HepG2 (cell line): ENCODE data around the gene FCHSD1.

ENCODE experiments used
- BCL3 ChIP-seq: sonication (generic); formaldehyde crosslinking; IDR thresholded peaks from 2 replicates; pipeline ENCODE4 v1.5.1; 2020; ENCODE audit warnings: mild to moderate bottlenecking, missing genetic modification reagents, moderate library complexity
- CREBL2 ChIP-seq: sonication (generic); formaldehyde crosslinking; IDR thresholded peaks from 2 replicates; pipeline ENCODE4 v1.8.1; 2023; ENCODE audit warnings: missing genetic modification reagents, mild to moderate bottlenecking, borderline replicate concordance
- EZH2 ChIP-seq: conservative IDR thresholded peaks from 2 replicates; pipeline ENCODE4 v1.6.1; 2012; ENCODE audit warnings: mild to moderate bottlenecking, low read depth, low read length, moderate library complexity
- FOXJ3 ChIP-seq: sonication (generic); formaldehyde crosslinking; IDR thresholded peaks from 2 replicates; pipeline ENCODE4 v1.4.0; 2020; ENCODE audit warnings: missing genetic modification reagents, mild to moderate bottlenecking, borderline replicate concordance
- NCOA1 ChIP-seq: sonication (generic); formaldehyde crosslinking; IDR thresholded peaks from 2 replicates; pipeline ENCODE4 v1.9.0; 2021; ENCODE audit warnings: missing genetic modification reagents
- NFKBIZ ChIP-seq: IDR thresholded peaks from 2 replicates; pipeline ENCODE4 v1.6.1; 2018; ENCODE audit warnings: missing genetic modification reagents, missing compliant biosample characterization
- PLRG1 ChIP-seq: fragments of 450-650 bp; conservative IDR thresholded peaks from 2 replicates; pipeline ENCODE4 v1.6.1; 2016
- RARG ChIP-seq: sonication (generic); formaldehyde crosslinking; IDR thresholded peaks from 2 replicates; pipeline ENCODE4 v1.4.0; 2020; ENCODE audit warnings: low read depth, mild to moderate bottlenecking, missing genetic modification reagents
- REL ChIP-seq: sonication (generic); formaldehyde crosslinking; conservative IDR thresholded peaks from 2 replicates; pipeline ENCODE4 v1.8.0; 2022; ENCODE audit warnings: mild to moderate bottlenecking, missing genetic modification reagents, moderate library complexity
- ZNF44 ChIP-seq: sonication (generic); formaldehyde crosslinking; IDR thresholded peaks from 2 replicates; pipeline ENCODE4 v1.5.1; 2020; ENCODE audit warnings: mild to moderate bottlenecking, missing genetic modification reagents
- ZNF563 ChIP-seq: sonication (generic); formaldehyde crosslinking; IDR thresholded peaks from 2 replicates; pipeline ENCODE4 v1.8.0; 2022; ENCODE audit warnings: mild to moderate bottlenecking, moderate library complexity, missing genetic modification reagents
- ZNF75D ChIP-seq: sonication (generic); formaldehyde crosslinking; IDR thresholded peaks from 2 replicates; pipeline ENCODE4 v1.8.1; 2023; ENCODE audit warnings: missing genetic modification reagents, mild to moderate bottlenecking, borderline replicate concordance

GRCh38 chr5:141637767-141638419 lies 13.3 kb downstream of the FCHSD1 start:
- TF ChIP-seq FOXJ3, result no peak
- TF ChIP-seq EZH2, result no peak
- TF ChIP-seq REL (CRISPR knock-in tag), result no peak
- no peak for TF ChIP-seq ZNF563 (CRISPR knock-in tag)
- no peak for TF ChIP-seq NCOA1 (CRISPR knock-in tag)
- TF ChIP-seq RARG (CRISPR knock-in tag), result no peak
- TF ChIP-seq ZNF44 (CRISPR knock-in tag), result no peak
- TF ChIP-seq CREBL2 (CRISPR knock-in tag), result no peak
- no peak for TF ChIP-seq ZNF75D (CRISPR knock-in tag)
- TF ChIP-seq NFKBIZ, result no peak
- no peak for TF ChIP-seq BCL3 (CRISPR knock-in tag)
- TF ChIP-seq PLRG1, result no peak
